ENCODE measurements around the gene SPNS3. TPM values are rescaled to one million over a fixed set of nuclear protein-coding genes. Genes with fewer than 3 reads are reported as not detected.

The SPNS3 gene
- total and polyA plus RNA-seq, 2 of the 4 experiments (the other 2 are of a cell fraction) = 0.18 TPM; not detected in 1

- POLR2A ChIA-PET (ENCODE audit: unreplicated experiment) = no interaction called here
- no peak overlapping the region for H3K9ac ChIP-seq (ENCODE audit: low read depth, low read length)
- no peak overlapping the region for H2BK5ac ChIP-seq (ENCODE audit: low read depth, low read length, poor library complexity, severe bottlenecking)
- dilution Hi-C loops (cut with HindIII; ENCODE audit: low sequenced_read_pairs, unreplicated experiment) = no loop called here
- H2AFZ ChIP-seq (replicated peaks; ENCODE audit: low read length, poor library complexity) = no peak overlapping the region
- no peak overlapping the region for H4K91ac ChIP-seq (ENCODE audit: insufficient read depth, low read depth, low read length)
- H2BK120ac ChIP-seq (ENCODE audit: low read depth, low read length) = no peak overlapping the region
- no peak overlapping the region for H3K56ac ChIP-seq (ENCODE audit: extremely low read depth, insufficient read depth, low read length)
- no peak overlapping the region for H3K4ac ChIP-seq (ENCODE audit: low read depth, low read length)
- H2BK20ac ChIP-seq (ENCODE audit: low read depth, low read length) = no peak overlapping the region
- H3K27ac ChIP-seq (ENCODE audit: insufficient read depth, low read length) = no peak overlapping the region
- H3K23ac ChIP-seq (ENCODE audit: low read depth, low read length) = no peak overlapping the region
- peak; percentile 54 for DNase-seq
- no peaks in the 10 kb centered on the region for H3K36me3 ChIP-seq (ENCODE audit: control insufficient read depth, insufficient read depth, low read length)
- no peak overlapping the region for H3K4me2 ChIP-seq (ENCODE audit: low read depth, low read length)
- H3K4me1 ChIP-seq (ENCODE audit: control insufficient read depth, insufficient read depth, low read length) = peaks cover 6% of the 10 kb centered on the region
- H4K20me1 ChIP-seq (ENCODE audit: insufficient read depth, low read length) = no peaks in the 10 kb centered on the region
- in situ Hi-C loops (cut with MboI; ENCODE audit: low sequenced_read_pairs) = no loop called here
- intact Hi-C loops (cut with micrococcal nuclease) = no loop called here
- H3K9me3 ChIP-seq (ENCODE audit: control insufficient read depth, insufficient read depth, low read length) = peaks cover 2% of the 10 kb centered on the region; the same call in 1 of the 2 replicates
- no peak overlapping the region for H3K18ac ChIP-seq (ENCODE audit: low read depth, low read length)
- no peak overlapping the region for H4K5ac ChIP-seq (ENCODE audit: low read depth, low read length)
- H2BK15ac ChIP-seq (ENCODE audit: low read depth, low read length) = no peak overlapping the region
- no peak overlapping the region for H4K8ac ChIP-seq (ENCODE audit: low read depth in 2 of 2, low read length in 2 of 2)
- H3K14ac ChIP-seq (replicated peaks; ENCODE audit: low read depth, low read length) = no peak overlapping the region
- WGBS, 2 experiments (ENCODE audit: extremely low coverage in 2 of 2, insufficient read length in 1 of 2) = no CpG with 5 or more reads among the region's 8 CpGs
- no peaks in the 10 kb centered on the region for H3K79me1 ChIP-seq (ENCODE audit: low read depth in 1 of 2, low read length in 2 of 2)
- CTCF ChIA-PET = no interaction called here
- H2AK9ac ChIP-seq (replicated peaks; ENCODE audit: low read depth, low read length, poor library complexity) = no peak overlapping the region
- no peak overlapping the region for H2AK5ac ChIP-seq (ENCODE audit: low read depth, low read length)
- 0 out of 2 replicates have a peak, but pooled peaks cover 3% of the 10 kb centered on the region for H3K9me1 ChIP-seq (ENCODE audit: insufficient read depth, low read length)
- ATAC-seq (ENCODE audit: low read depth) = 0 out of 2 replicates have a peak, but pooled peaks have one; percentile 7
- peaks cover 3% of the 10 kb centered on the region; the same call in 1 of the 2 replicates for H3K27me3 ChIP-seq (ENCODE audit: control insufficient read depth, insufficient read depth, low read length)
- no peak overlapping the region for H3K4me3 ChIP-seq (ENCODE audit: insufficient read depth, low read depth, low read length)
- BruUV-seq (replicated peaks) = no TSS peak
- no peak for TF ChIP-seq RAD21 (IDR thresholded peaks at IDR 0.05; ENCODE audit: low read length)
- no peak for TF ChIP-seq BHLHE40 (IDR thresholded peaks at IDR 0.05; ENCODE audit: low read depth, low read length)
- no peak for TF ChIP-seq RCOR1 (IDR thresholded peaks at IDR 0.05; ENCODE audit: insufficient replicate concordance, low read length)
- TF ChIP-seq USF2 (IDR thresholded peaks at IDR 0.05; ENCODE audit: low read depth, low read length) = no peak
- TF ChIP-seq CEBPB (IDR thresholded peaks at IDR 0.05; ENCODE audit: low read depth, low read length) = no peak
- no peak for TF ChIP-seq FOS (IDR thresholded peaks at IDR 0.05; ENCODE audit: low read depth, low read length)
- no peak for TF ChIP-seq SMC3 (IDR thresholded peaks at IDR 0.05; ENCODE audit: low read depth, low read length)
- TF ChIP-seq RFX5 (IDR thresholded peaks at IDR 0.05; ENCODE audit: low read depth, low read length) = no peak
Measured at GRCh38 chr17:4520894-4521600, 87.3 kb downstream of the SPNS3 start.

Measured in IMR-90 (cell line).